Mesenteric fat pad (tissue), 1 donor: ENCODE results near the gene NT5C2. TPM values are rescaled to one million over a fixed set of nuclear protein-coding genes. Genes with fewer than 3 reads are reported as not detected.

Experiments
- DNase-seq: peaks from one replicate; pipeline ENCODE4 v3.0.0-alpha.2; 2020; ENCODE audit warnings: low spot score
- total RNA-seq: library from RNA; stranded (reverse); fragmentation: NEBNext Ultra II Directional; extraction: Animal tissue kit (Norgen Biotek cat#: 25700); gene quantifications from one replicate; pipeline ENCODE4 v1.2.1, GENCODE V29; 2021
- donor health status: DM: yes; HTN: yes; CAD: no.

Gene NT5C2
- total RNA-seq, 1 donor from 2014 or later: 56.5 TPM

- no peak for DNase-seq
Measured at GRCh38 chr10:103125323-103126267, 67.5 kb downstream of the NT5C2 start.

GRCh38 chr10:103124420-103125096 lies 68.5 kb downstream of the NT5C2 start:
- DNase-seq: no peak

- DNase-seq: no peak
Measured at GRCh38 chr10:103123282-103124024, 69.6 kb downstream of the NT5C2 start.

DNA sequence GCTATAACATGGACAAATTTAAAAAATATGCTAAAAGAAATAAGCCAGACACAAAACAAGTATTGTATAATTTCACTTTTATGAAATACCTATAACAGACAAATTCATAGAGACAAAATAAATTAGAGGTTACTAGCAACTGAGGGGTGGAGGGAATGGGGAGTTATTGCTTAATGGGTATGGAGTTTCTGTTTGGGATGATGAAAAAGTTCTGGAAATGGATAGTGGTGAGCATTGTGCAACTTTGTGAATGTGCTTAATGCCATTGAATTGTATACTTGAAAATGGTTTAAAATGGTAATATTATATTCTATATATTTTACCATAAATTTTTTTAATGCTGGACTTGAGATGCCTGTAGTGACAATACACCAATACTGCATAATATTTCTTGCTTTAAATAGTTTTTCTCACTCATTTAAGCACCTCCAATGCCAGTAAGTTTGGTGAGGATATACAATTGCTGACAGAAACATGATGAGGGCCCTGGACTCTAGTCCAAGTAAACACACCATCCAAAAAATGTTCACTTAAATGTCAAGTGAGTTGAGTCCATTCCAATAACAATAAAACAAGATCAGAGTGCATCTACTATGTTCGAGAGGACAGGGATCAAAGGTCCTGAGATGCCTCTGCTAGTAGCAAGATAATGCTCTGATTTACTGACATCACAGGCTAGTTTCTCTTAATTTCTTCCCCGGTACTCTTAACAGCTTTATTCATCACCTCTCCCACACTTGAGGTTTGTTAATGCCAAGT lies 71.9 kb downstream of the NT5C2 start:
- no peak for DNase-seq

- no peak for DNase-seq
Measured at GRCh38 chr10:103120546-103120945, 72.5 kb downstream of the NT5C2 start.

GRCh38 chr10:103117247-103117646 lies 75.8 kb downstream of the NT5C2 start:
- DNase-seq: no peak

- DNase-seq: no peak
Measured at GRCh38 chr10:103114876-103115275, 78.2 kb downstream of the NT5C2 start.

GRCh38 chr10:103111918-103112877 lies 80.9 kb downstream of the NT5C2 start:
- DNase-seq: no peak

GRCh38 chr10:103111031-103111917 lies 81.8 kb downstream of the NT5C2 start:
- no peak for DNase-seq

DNA sequence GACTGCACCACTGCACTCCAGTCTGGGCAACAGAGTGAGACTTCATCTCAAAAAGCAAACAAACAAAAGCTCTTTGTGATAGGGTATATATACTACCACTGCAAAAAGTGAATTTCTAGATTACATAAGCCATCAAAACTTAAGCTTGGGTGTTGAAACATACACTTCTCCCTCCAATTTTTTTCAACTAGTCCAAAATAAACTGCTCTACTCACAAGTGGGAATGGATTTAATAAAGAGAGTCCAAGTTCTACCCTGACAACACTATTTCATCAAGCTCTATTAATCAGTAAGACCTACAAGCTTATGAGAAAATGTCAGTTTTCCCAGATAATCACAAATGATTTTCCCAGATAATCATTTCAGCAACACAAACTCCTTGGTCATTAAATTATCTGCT lies 82.7 kb downstream of the NT5C2 start:
- DNase-seq: no peak

- DNase-seq: no peak
Measured at GRCh38 chr10:103109821-103110220, 83.3 kb downstream of the NT5C2 start.

GRCh38 chr10:103106539-103106938 lies 86.5 kb downstream of the NT5C2 start:
- DNase-seq: no peak

DNA sequence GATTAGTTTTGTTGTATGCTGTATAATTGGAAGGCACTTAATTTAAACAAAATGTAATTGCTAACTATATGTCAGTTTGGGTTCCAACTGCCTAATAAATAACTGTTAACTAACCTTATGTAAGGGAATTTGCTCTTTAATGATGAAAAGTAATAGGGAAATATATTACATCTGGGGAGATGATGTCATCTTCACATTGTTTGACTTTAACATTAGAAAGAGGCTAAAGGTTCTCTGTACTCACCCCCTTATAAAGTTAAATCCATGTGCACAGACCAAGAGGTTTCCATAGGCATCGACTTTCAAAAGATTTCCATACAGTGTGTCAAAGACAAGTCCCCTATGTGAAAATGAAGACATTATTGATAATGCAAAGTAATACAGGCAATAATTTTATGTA lies 87.6 kb downstream of the NT5C2 start:
- no peak for DNase-seq

DNA sequence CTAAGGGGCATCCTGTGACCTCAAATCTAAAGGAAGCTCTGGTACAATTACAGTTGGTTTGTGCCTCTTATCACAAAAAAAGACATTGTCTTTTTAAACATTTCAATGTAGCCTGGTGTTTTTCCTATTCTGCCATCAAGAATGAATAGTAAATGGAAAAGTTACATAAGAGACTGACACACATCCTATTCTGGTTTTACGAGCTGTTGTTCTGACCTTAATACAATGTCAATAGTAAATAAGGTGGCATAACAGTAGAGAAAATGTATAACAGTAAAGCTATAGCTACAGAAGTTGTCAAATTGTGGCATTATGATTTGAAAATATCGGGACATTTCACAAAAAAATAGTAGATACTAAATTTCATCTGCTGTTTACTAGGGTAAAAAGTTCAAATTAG lies 88.4 kb downstream of the NT5C2 start:
- DNase-seq: no peak

DNA sequence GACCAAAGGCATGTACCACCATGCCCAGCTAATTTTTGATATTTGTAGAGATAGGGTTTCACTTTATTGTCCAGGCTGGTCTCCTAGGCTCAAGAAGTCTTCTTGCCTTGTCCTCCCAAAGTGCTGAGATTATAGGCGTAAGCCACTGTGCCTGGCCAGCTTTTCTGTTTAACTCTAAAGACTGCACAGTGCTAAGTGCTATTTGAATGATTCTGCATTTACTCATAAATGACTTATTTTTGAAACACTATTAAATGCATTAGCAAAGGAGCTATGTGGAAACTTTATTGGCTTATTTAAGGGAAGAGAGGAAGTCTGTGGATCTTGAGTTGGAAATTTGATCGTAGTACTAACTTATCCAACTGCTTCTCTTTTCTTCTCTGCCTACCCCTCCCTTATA lies 89.1 kb downstream of the NT5C2 start:
- no peak for DNase-seq

DNA sequence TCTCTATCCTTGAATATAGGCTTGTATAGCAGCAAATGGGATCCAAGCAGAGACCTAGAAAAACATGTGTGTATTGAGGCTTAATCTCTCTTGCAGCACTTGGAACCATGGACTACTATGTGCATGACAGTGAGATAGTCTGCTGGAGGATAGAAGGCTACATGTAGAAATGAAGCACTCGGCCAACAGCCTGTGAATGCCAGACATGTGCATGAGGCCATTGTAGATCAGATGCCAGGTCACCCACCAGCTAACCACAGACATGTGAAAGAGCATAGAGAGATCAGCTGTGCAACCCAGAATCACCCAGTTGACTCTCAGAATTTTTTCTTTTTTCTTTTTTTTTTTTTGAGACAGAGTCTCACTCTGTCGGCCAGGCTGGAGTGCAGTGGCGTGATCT lies 90.9 kb downstream of the NT5C2 start:
- no peak for DNase-seq

DNA sequence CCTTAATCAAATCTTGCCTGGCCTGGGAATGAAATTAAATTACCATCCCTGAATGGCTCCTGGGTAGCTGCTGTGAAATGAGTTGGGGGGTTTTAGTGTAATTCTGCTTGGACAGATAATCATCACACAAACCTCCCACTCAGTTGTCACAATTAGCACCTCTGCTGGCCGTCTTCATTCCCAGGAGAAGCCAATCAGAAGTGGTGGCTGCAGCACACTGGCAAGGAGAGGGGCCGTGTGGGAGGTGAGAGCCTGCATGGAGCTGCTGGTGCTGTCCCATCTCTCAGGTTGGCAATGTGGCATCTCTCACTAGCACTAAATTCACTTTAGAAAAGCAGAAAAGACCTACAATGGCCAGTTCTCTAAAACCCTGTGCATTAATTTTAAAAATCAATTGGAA lies 92.5 kb downstream of the NT5C2 start:
- DNase-seq: no peak

- DNase-seq: no peak
Measured at GRCh38 chr10:103098240-103098639, 94.8 kb downstream of the NT5C2 start.

DNA sequence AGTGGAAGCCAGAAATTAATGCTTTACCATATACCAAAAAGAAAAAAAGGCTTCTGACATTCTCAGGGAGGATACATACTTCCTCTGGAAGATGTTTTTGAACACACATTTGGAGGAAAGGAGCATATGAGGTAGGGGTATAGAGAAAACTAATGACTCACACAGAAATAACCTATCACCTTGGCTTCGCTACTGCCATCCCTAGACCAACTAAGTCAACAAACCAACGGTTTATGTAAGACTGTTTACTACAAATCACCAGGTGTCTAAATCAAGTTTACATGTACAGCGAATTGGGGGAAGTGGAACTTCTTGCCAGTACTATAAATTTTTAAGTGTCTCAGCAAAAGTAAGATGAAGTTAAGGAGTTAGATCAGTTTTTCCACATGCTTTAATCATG lies 96.9 kb downstream of the NT5C2 start:
- no peak for DNase-seq
